Thoracic aorta (tissue), 2 donors: ENCODE measurements around the gene TSG101. TPM values are rescaled to one million over a fixed set of nuclear protein-coding genes. Genes with fewer than 3 reads are reported as not detected.

ENCODE experiments used
- ATAC-seq: fragments of 150-250 bp; one replicate; pipeline ENCODE4 v1.8.0; 2017; ENCODE audit warnings: low read depth; ENCODE audit not compliant: insufficient number of reproducible peaks, low FRiP score
- DNase-seq: peaks from one replicate; pipeline ENCODE4 v3.0.0-alpha.2; 2020; ENCODE audit warnings: low spot score
- H3K27ac ChIP-seq, 2 donors: fragments of 200-600 bp; sonication (generic); 1 replicate in 1 of 2; 2 replicates in 1 of 2; pipeline ENCODE4 v1.5.1; 2016; ENCODE audit warnings: mild to moderate bottlenecking in 2 of 2, moderate library complexity in 2 of 2
- H3K27me3 ChIP-seq: fragments of 200-600 bp; sonication (generic); replicated peaks from 2 replicates; pipeline ENCODE4 v1.6.0; 2016; ENCODE audit warnings: mild to moderate bottlenecking; ENCODE audit not compliant: insufficient read depth
- H3K36me3 ChIP-seq: fragments of 200-600 bp; sonication (generic); one replicate; pipeline ENCODE4 v1.5.1; 2016
- H3K4me1 ChIP-seq, 2 donors: fragments of 200-600 bp; sonication (generic); 1 replicate in 1 of 2; 2 replicates in 1 of 2; pipeline versions ENCODE4 v1.5.1 to v1.6.0; 2016; ENCODE audit warnings: low read depth in 2 of 2, mild to moderate bottlenecking in 1 of 2; ENCODE audit not compliant: control insufficient read depth in 1 of 2
- H3K4me3 ChIP-seq: fragments of 200-600 bp; sonication (generic); 2 replicates; pipeline ENCODE4 v1.5.1; 2016; ENCODE audit warnings: mild to moderate bottlenecking
- H3K9me3 ChIP-seq: fragments of 200-600 bp; sonication (generic); 2 replicates; pipeline ENCODE4 v1.5.1; 2016
- total RNA-seq, 2 donors: library from RNA; depleted of rRNA; stranded (reverse); fragments of >200 nt; gene quantifications; one replicate each; pipeline versions ENCODE4 v1.1.0 to v1.2.3, GENCODE V29; 2016
- TF ChIP-seq, protein P1 (sequence below): fragments of 200-600 bp; sonication (generic); IDR thresholded peaks from one replicate; pipeline ENCODE4 v1.5.1; 2019; ENCODE audit warnings: antibody characterized with exemption

TSG101 gene
- total RNA-seq, 2 donors from 2014 or later: 67.0 to 68.4 TPM

DNA sequence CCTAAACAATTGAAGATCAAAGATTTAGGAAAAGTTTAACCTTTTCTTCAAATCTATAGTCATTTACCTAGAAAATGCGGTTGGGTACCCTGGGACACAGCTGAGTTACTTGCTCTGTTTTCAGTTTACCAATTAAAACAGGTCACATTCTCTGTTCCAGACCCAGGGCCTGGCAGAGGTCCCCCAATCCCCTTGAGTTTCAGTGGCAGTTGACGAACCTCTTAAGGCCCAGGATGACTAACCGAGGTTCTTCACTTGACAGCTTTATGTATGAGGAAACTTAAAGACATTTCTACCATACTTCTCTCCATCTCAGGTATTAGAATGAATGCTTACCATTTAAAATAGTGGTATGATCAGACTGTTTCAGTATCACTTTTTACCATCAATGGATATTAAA, 54.7 kb downstream of the TSG101 start:
- peaks cover 4% of the 10 kb centered on the region for H3K36me3 ChIP-seq
- TF ChIP-seq, protein P1, sequence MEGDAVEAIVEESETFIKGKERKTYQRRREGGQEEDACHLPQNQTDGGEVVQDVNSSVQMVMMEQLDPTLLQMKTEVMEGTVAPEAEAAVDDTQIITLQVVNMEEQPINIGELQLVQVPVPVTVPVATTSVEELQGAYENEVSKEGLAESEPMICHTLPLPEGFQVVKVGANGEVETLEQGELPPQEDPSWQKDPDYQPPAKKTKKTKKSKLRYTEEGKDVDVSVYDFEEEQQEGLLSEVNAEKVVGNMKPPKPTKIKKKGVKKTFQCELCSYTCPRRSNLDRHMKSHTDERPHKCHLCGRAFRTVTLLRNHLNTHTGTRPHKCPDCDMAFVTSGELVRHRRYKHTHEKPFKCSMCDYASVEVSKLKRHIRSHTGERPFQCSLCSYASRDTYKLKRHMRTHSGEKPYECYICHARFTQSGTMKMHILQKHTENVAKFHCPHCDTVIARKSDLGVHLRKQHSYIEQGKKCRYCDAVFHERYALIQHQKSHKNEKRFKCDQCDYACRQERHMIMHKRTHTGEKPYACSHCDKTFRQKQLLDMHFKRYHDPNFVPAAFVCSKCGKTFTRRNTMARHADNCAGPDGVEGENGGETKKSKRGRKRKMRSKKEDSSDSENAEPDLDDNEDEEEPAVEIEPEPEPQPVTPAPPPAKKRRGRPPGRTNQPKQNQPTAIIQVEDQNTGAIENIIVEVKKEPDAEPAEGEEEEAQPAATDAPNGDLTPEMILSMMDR: no peak
- H3K27ac ChIP-seq: no peak overlapping the region
- ATAC-seq: no peak
- no peak overlapping the region for H3K4me3 ChIP-seq
- no peak for DNase-seq
- peaks cover 0 to 4% of the 10 kb centered on the region in 2 donors for H3K4me1 ChIP-seq
- H3K27me3 ChIP-seq: no peaks in the 10 kb centered on the region
- no peaks in the 10 kb centered on the region for H3K9me3 ChIP-seq

DNA sequence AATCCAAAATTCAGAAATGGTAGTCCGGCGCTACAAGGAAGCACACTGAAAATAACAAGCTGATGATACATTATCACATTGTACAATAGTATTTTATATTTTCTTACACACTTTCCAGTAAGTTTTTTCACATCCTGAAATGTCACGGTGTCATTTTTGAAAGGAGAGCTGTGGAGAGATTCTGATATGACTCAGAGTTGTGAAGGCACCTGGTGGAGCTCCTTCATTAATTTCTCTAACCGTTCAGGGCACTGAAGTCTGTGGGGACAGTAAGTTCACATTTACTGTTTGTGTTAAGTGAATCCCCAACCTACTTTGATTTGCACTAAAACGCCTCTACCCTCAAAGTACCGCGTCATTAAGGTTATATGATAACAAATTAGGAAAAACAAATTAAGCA, 57.8 kb downstream of the TSG101 start:
- Histone ChIP-seq H3K27me3 (no peaks in the 10 kb centered on the region), H3K4me1 (peaks cover 0 to 4% of the 10 kb centered on the region in 2 donors), H3K27ac (no peak overlapping the region), H3K36me3 (no peaks in the 10 kb centered on the region), H3K4me3 (no peak overlapping the region), H3K9me3 (no peaks in the 10 kb centered on the region)
- no peak for ATAC-seq
- no peak for DNase-seq
- TF ChIP-seq, protein P1: no peak

DNA sequence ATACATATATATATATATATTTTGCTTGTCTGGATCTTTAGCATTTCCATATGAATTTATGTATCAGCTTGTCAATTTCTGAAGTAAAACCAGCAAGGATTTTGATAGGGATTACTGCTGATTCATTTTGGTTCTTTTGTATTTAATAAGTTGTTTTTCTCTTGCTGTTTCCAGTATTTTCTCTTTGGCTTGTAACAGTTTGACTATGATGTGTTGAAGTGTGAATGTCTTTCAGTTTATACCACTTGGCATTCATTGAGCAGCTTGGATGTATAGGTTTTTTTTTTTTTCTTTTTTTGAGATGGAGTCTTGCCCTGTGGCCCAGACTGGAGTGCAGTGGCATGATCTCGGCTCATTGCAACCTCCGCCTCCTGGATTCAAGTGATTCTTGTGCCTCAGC, 58.7 kb downstream of the TSG101 start:
- TF ChIP-seq, protein P1: no peak
- Histone ChIP-seq H3K4me3 (no peak overlapping the region), H3K27me3 (no peaks in the 10 kb centered on the region), H3K9me3 (no peaks in the 10 kb centered on the region), H3K4me1 (peaks cover 0 to 4% of the 10 kb centered on the region in 2 donors), H3K36me3 (no peaks in the 10 kb centered on the region), H3K27ac (no peak overlapping the region)
- ATAC-seq: no peak
- DNase-seq: no peak

DNA sequence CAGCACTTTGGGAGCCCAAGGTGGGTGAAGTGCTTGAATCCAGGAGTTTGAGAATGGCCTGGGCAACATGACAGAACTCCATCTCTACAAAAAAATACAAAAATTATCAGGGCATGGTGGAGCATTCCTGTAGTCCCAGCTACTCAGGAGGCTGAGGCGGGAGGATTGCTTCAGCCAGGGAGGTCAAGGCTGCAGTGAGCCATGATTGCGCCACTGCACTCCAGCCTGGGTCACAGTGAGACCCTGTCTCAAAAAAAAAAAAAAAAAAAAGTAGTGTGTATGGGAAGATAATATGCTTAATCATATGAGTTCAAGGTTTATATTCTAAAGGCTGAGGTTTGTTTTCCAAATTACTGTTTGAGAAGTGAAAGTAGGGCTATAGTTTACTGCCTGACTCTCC, 60.3 kb downstream of the TSG101 start:
- DNase-seq (no peak), ATAC-seq (no peak)
- H3K4me3 ChIP-seq: no peak overlapping the region
- no peaks in the 10 kb centered on the region for H3K9me3 ChIP-seq
- H3K27ac ChIP-seq: no peak overlapping the region
- no peaks in the 10 kb centered on the region for H3K27me3 ChIP-seq
- H3K36me3 ChIP-seq: no peaks in the 10 kb centered on the region
- peaks cover 0 to 4% of the 10 kb centered on the region in 2 donors for H3K4me1 ChIP-seq
- TF ChIP-seq, protein P1: no peak

DNA sequence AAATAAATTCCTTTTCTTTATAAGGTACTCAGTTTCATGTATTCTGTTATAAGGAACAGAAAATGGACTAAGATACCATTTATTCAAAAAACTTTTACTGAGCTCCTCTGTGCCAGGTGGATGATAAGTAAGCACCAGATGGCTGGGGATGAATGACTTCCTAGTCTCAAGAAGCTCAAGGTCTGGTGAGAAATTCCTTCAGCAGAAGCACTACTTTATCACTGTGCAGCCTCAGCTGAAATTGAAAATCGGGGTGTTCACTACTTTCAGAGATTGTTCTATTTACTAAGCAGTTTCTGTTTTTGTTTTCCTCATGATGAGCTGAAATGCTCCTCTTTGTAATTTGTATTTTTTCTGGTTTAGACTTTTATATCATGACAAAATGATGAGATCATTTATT, 63.3 kb downstream of the TSG101 start:
- Histone ChIP-seq H3K36me3 (no peaks in the 10 kb centered on the region), H3K9me3 (no peaks in the 10 kb centered on the region), H3K4me3 (no peak overlapping the region), H3K4me1 (no peaks in the 10 kb centered on the region), H3K27me3 (no peaks in the 10 kb centered on the region), H3K27ac (no peak overlapping the region)
- TF ChIP-seq, protein P1: no peak
- ATAC-seq: no peak
- no peak for DNase-seq
